OCI-LY7 (cell line): ENCODE measurements around the gene CASP4. TPM values are rescaled to one million over a fixed set of nuclear protein-coding genes. Genes with fewer than 3 reads are reported as not detected.

ENCODE experiments used
- BruUV-seq: library from RNA; stranded (reverse); fragments of 400-500 nt; replicated peaks from 2 replicates; lab custom pipeline; 2021; lab: Mats Ljungman, UMichigan
- CTCF ChIA-PET: fragments of 300-600 bp; sonication (Branson Sonifier 250); formaldehyde crosslinking; loops from one replicate; lab custom pipeline; 2022; ENCODE audit warnings: antibody characterized with exemption; ENCODE audit not compliant: unreplicated experiment; lab: Charles Lee
- POLR2A ChIA-PET: fragments of 300-600 bp; sonication (Branson Sonifier 250); formaldehyde crosslinking; loops from one replicate; lab custom pipeline; 2022; ENCODE audit warnings: antibody characterized with exemption; lab: Charles Lee
- DNase-seq: peaks from one replicate; pipeline ENCODE4 v3.0.0-alpha.2; 2015; ENCODE audit warnings: low spot score
- H2AFZ ChIP-seq: fragments of 200-600 bp; sonication (generic), shearing (Covaris generic); 2 replicates; pipeline ENCODE4 v1.6.1; 2014; ENCODE audit warnings: mild to moderate bottlenecking, antibody characterized with exemption, low read length, moderate library complexity
- H3K27ac ChIP-seq: fragments of 200-600 bp; sonication (generic); 2 replicates; pipeline ENCODE4 v1.5.1; 2014; ENCODE audit warnings: mixed run types, low read depth, mild to moderate bottlenecking, moderate library complexity, low read length, inconsistent platforms; ENCODE audit not compliant: poor library complexity, severe bottlenecking
- H3K36me3 ChIP-seq: fragments of 200-600 bp; sonication (generic); 2 replicates; pipeline ENCODE4 v1.6.1; 2014; ENCODE audit warnings: mild to moderate bottlenecking, antibody characterized with exemption, low read length, moderate library complexity, mixed read lengths; ENCODE audit not compliant: insufficient read depth
- H3K4me1 ChIP-seq: fragments of 200-600 bp; sonication (generic); 2 replicates; pipeline ENCODE4 v1.5.1; 2014; ENCODE audit warnings: mild to moderate bottlenecking, low read length; ENCODE audit not compliant: insufficient read depth, poor library complexity, severe bottlenecking
- H3K4me2 ChIP-seq: fragments of 200-600 bp; sonication (generic); 2 replicates; pipeline ENCODE4 v1.6.1; 2014; ENCODE audit warnings: mild to moderate bottlenecking, low read length
- H3K4me3 ChIP-seq: fragments of 200-600 bp; sonication (generic); 2 replicates; pipeline ENCODE4 v1.5.1; 2014; ENCODE audit warnings: mild to moderate bottlenecking, low read depth, low read length; ENCODE audit not compliant: poor library complexity, severe bottlenecking
- H3K79me2 ChIP-seq: fragments of 200-600 bp; sonication (generic); 2 replicates; pipeline ENCODE4 v1.6.1; 2016; ENCODE audit warnings: low read depth, mild to moderate bottlenecking, low read length, moderate library complexity, mixed read lengths; ENCODE audit not compliant: insufficient read depth
- H3K9me2 ChIP-seq: fragments of 200-600 bp; sonication (generic); 2 replicates; pipeline ENCODE4 v1.6.1; 2016; ENCODE audit warnings: mild to moderate bottlenecking, low read length, mixed read lengths; ENCODE audit not compliant: insufficient read depth
- H3K9me3 ChIP-seq: fragments of 200-600 bp; sonication (generic); 2 replicates; pipeline ENCODE4 v1.6.1; 2014; ENCODE audit warnings: mild to moderate bottlenecking, mixed run types, low read length, mixed read lengths
- H4K20me1 ChIP-seq: fragments of 200-600 bp; sonication (generic); 2 replicates; pipeline ENCODE4 v1.6.1; 2014; ENCODE audit warnings: mild to moderate bottlenecking, antibody characterized with exemption, low read length, moderate library complexity, mixed read lengths; ENCODE audit not compliant: insufficient read depth
- EZH2phosphoT487 ChIP-seq: fragments of 200-600 bp; sonication (generic); IDR thresholded peaks from 2 replicates; pipeline ENCODE4 v1.6.1; 2018; ENCODE audit warnings: low read depth, borderline replicate concordance, mild to moderate bottlenecking, mixed run types, antibody characterized with exemption, low read length, moderate library complexity, mixed read lengths
- intact Hi-C: fragments of 100-400 bp; cut with micrococcal nuclease; formaldehyde crosslinking; loops from one replicate; pipeline ENCODE4 v1.10.0; 2022; ENCODE audit not compliant: unreplicated experiment
- total RNA-seq, 2 experiments: library from RNA; depleted of rRNA in 1 of 2; stranded (reverse); fragments of >200 nt in 1 of 2; shearing (Covaris generic) in 1 of 2; gene quantifications; 2 replicates each; pipeline ENCODE4 v1.2.3, GENCODE V29; 2014 to 2022
- TF ChIP-seq, protein P1 (sequence below): fragments of 200-600 bp; sonication (generic); conservative IDR thresholded peaks from 2 replicates; pipeline ENCODE4 v1.5.1; 2014; ENCODE audit warnings: mild to moderate bottlenecking, antibody characterized with exemption, low read length, moderate library complexity, mixed read lengths

CASP4 gene
- total RNA-seq, 2 experiments from 2014 or later, result 0.88 to 1.6 TPM

DNA sequence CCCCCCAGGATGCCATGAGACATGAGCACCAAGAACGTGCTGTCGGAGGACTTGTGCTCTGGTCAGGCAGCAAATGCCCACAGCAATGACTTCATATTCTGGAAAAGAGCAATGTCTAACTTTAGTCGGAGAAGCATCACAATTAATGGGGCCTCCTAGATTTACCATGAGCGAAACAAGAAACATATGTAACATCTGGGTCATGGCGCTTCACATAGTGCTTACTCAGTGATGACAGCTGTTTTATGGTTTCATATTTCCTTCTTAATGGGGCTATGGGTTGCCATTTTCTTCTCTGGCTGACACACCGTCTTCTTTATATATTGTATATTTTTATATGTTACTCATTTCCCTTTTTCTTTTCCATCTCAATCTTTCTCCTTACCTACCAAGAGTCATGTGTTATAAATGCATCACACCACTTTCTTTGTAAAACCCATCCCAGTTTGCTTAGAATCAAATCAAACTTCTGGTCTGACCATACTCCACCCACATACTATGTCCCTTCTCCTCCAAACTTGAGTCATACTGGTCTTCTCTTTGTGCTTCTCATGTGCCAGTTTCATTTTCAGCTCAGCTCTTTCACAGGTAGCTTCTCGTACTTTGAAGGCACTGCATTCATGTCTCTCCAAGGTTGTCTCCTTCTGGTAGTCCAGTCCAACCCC is 60.7 kb downstream of the CASP4 start:
- Histone ChIP-seq H4K20me1 (no peaks in the 10 kb centered on the region), H3K79me2 (no peaks in the 10 kb centered on the region), H3K4me3 (no peak overlapping the region), H3K9me2 (no peaks in the 10 kb centered on the region), H3K4me1 (no peaks in the 10 kb centered on the region), H3K27ac (no peak overlapping the region), H2AFZ (no peak overlapping the region), H3K9me3 (no peaks in the 10 kb centered on the region), H3K36me3 (no peaks in the 10 kb centered on the region), H3K4me2 (no peak overlapping the region)
- ChIA-PET POLR2A (no interaction called here), CTCF (no interaction called here)
- intact Hi-C loops, result no loop called here
- TF ChIP-seq EZH2phosphoT487, result no peak
- TF ChIP-seq, protein P1, sequence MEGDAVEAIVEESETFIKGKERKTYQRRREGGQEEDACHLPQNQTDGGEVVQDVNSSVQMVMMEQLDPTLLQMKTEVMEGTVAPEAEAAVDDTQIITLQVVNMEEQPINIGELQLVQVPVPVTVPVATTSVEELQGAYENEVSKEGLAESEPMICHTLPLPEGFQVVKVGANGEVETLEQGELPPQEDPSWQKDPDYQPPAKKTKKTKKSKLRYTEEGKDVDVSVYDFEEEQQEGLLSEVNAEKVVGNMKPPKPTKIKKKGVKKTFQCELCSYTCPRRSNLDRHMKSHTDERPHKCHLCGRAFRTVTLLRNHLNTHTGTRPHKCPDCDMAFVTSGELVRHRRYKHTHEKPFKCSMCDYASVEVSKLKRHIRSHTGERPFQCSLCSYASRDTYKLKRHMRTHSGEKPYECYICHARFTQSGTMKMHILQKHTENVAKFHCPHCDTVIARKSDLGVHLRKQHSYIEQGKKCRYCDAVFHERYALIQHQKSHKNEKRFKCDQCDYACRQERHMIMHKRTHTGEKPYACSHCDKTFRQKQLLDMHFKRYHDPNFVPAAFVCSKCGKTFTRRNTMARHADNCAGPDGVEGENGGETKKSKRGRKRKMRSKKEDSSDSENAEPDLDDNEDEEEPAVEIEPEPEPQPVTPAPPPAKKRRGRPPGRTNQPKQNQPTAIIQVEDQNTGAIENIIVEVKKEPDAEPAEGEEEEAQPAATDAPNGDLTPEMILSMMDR, result no peak
- BruUV-seq, result no TSS peak
- no peak for DNase-seq

DNA sequence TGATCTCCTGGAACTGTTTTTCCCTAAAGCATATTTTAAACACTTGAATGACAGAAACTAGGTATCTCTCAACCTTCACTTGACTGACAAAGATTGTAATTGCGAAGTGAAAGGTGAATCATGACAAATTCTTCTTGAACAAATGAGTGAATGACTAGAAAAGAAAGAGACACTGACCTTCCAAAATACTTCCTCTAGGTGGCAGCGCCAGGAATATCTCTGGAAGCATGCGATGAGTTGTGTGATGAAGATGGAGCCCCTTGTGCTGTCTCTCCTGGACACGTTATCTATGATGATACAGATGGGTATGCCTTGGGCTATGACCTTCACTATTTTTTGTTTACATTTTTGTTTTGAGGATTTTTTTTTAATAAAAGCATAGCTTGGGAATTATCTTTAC is 63.1 kb downstream of the CASP4 start:
- Histone ChIP-seq H3K4me2 (no peak overlapping the region), H3K4me3 (no peak overlapping the region), H3K4me1 (no peaks in the 10 kb centered on the region), H3K36me3 (no peaks in the 10 kb centered on the region), H4K20me1 (no peaks in the 10 kb centered on the region), H3K79me2 (no peaks in the 10 kb centered on the region), H2AFZ (no peak overlapping the region), H3K9me2 (no peaks in the 10 kb centered on the region), H3K9me3 (no peaks in the 10 kb centered on the region), H3K27ac (no peak overlapping the region)
- intact Hi-C loops, result no loop called here
- no TSS peak for BruUV-seq
- DNase-seq, result no peak
- ChIA-PET CTCF (no interaction called here), POLR2A (no interaction called here)
- no peak for TF ChIP-seq EZH2phosphoT487
- TF ChIP-seq, protein P1, result 0 out of 2 replicates have a peak, but pooled peaks have one; percentile 19

DNA sequence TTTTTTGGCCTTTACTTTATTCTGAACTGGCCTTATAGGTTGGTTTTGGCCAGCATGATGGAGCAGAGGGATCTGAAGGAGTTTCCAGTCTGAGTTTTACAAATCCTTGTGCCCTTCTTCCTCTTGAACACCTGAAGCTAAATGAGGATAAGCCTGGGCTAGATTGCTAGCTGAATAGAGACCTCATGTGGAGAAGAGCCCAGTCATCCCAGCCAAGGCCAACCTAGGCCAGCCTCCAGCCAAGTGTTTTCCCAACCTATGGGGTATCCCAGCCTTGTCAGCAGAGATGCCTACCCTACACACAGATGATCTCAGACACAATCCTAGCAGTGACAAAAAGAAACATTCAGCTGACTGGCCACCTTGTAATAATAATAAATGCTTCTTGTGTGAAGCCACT is 69.1 kb downstream of the CASP4 start:
- H3K4me1 ChIP-seq, result no peaks in the 10 kb centered on the region
- ChIA-PET CTCF (no interaction called here), POLR2A (no interaction called here)
- H4K20me1 ChIP-seq, result no peaks in the 10 kb centered on the region
- H3K36me3 ChIP-seq, result no peaks in the 10 kb centered on the region
- H3K4me2 ChIP-seq, result no peak overlapping the region
- TF ChIP-seq, protein P1, result no peak
- TF ChIP-seq EZH2phosphoT487, result no peak
- no peaks in the 10 kb centered on the region for H3K9me2 ChIP-seq
- no peak overlapping the region for H3K27ac ChIP-seq
- H2AFZ ChIP-seq, result no peak overlapping the region
- no peak overlapping the region for H3K4me3 ChIP-seq
- H3K79me2 ChIP-seq, result no peaks in the 10 kb centered on the region
- no TSS peak for BruUV-seq
- intact Hi-C loops, result no loop called here
- no peaks in the 10 kb centered on the region for H3K9me3 ChIP-seq
- DNase-seq, result no peak
